ENCODE results near the gene ASB5.

The ASB5 gene

DNA sequence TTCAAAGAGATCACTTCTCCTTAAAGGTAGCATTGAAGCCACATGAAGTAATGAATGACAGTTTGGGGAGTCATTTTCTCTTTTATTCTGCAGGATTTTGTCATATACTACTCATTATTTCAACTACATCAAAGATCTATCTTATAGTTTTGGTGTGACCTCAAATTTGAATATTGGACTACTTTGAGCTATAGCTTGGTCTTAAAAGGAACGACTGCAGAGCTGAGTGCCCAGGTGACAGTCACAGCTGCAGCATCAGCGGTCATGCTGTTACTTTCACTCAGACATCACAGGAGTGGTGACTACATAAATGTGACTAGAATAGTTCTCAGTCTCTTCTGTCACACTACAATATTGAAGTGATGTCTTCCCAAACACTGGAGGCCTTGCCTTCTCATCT lies 40.0 kb upstream of the ASB5 start:
- TF ChIP-seq, protein P1, sequence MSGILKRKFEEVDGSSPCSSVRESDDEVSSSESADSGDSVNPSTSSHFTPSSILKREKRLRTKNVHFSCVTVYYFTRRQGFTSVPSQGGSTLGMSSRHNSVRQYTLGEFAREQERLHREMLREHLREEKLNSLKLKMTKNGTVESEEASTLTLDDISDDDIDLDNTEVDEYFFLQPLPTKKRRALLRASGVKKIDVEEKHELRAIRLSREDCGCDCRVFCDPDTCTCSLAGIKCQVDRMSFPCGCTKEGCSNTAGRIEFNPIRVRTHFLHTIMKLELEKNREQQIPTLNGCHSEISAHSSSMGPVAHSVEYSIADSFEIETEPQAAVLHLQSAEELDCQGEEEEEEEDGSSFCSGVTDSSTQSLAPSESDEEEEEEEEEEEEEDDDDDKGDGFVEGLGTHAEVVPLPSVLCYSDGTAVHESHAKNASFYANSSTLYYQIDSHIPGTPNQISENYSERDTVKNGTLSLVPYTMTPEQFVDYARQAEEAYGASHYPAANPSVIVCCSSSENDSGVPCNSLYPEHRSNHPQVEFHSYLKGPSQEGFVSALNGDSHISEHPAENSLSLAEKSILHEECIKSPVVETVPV (CRISPR knock-in tag; IDR thresholded peaks at IDR 0.05): no peak
- no peak for TF ChIP-seq OSR1 (CRISPR knock-in tag; IDR thresholded peaks at IDR 0.05)
- no peak for TF ChIP-seq GLIS3 (CRISPR knock-in tag; IDR thresholded peaks at IDR 0.05)
- TF ChIP-seq ZFP3 (CRISPR knock-in tag; IDR thresholded peaks at IDR 0.05): no peak
- TF ChIP-seq ZNF8 (CRISPR knock-in tag; IDR thresholded peaks at IDR 0.05): no peak
- no peak for TF ChIP-seq SNAI2 (CRISPR knock-in tag; IDR thresholded peaks at IDR 0.05)
- no peak for TF ChIP-seq TCF4 (CRISPR knock-in tag; IDR thresholded peaks at IDR 0.05; ENCODE audit: borderline replicate concordance)
- TF ChIP-seq ZNF70 (CRISPR knock-in tag; IDR thresholded peaks at IDR 0.05): no peak
- no peak for TF ChIP-seq ZC3H10 (CRISPR knock-in tag; IDR thresholded peaks at IDR 0.05)
- TF ChIP-seq, protein P2, sequence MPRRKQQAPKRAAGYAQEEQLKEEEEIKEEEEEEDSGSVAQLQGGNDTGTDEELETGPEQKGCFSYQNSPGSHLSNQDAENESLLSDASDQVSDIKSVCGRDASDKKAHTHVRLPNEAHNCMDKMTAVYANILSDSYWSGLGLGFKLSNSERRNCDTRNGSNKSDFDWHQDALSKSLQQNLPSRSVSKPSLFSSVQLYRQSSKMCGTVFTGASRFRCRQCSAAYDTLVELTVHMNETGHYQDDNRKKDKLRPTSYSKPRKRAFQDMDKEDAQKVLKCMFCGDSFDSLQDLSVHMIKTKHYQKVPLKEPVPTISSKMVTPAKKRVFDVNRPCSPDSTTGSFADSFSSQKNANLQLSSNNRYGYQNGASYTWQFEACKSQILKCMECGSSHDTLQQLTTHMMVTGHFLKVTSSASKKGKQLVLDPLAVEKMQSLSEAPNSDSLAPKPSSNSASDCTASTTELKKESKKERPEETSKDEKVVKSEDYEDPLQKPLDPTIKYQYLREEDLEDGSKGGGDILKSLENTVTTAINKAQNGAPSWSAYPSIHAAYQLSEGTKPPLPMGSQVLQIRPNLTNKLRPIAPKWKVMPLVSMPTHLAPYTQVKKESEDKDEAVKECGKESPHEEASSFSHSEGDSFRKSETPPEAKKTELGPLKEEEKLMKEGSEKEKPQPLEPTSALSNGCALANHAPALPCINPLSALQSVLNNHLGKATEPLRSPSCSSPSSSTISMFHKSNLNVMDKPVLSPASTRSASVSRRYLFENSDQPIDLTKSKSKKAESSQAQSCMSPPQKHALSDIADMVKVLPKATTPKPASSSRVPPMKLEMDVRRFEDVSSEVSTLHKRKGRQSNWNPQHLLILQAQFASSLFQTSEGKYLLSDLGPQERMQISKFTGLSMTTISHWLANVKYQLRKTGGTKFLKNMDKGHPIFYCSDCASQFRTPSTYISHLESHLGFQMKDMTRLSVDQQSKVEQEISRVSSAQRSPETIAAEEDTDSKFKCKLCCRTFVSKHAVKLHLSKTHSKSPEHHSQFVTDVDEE (CRISPR knock-in tag; IDR thresholded peaks at IDR 0.05): no peak
- TF ChIP-seq ESRRG (CRISPR knock-in tag; IDR thresholded peaks at IDR 0.05): no peak
- TF ChIP-seq BACH2 (CRISPR knock-in tag; IDR thresholded peaks at IDR 0.05; ENCODE audit: borderline replicate concordance): no peak
- TF ChIP-seq, protein P3, sequence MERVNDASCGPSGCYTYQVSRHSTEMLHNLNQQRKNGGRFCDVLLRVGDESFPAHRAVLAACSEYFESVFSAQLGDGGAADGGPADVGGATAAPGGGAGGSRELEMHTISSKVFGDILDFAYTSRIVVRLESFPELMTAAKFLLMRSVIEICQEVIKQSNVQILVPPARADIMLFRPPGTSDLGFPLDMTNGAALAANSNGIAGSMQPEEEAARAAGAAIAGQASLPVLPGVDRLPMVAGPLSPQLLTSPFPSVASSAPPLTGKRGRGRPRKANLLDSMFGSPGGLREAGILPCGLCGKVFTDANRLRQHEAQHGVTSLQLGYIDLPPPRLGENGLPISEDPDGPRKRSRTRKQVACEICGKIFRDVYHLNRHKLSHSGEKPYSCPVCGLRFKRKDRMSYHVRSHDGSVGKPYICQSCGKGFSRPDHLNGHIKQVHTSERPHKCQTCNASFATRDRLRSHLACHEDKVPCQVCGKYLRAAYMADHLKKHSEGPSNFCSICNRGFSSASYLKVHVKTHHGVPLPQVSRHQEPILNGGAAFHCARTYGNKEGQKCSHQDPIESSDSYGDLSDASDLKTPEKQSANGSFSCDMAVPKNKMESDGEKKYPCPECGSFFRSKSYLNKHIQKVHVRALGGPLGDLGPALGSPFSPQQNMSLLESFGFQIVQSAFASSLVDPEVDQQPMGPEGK (CRISPR knock-in tag; IDR thresholded peaks at IDR 0.05; ENCODE audit: borderline replicate concordance): no peak
- no peak for ATAC-seq

DNA sequence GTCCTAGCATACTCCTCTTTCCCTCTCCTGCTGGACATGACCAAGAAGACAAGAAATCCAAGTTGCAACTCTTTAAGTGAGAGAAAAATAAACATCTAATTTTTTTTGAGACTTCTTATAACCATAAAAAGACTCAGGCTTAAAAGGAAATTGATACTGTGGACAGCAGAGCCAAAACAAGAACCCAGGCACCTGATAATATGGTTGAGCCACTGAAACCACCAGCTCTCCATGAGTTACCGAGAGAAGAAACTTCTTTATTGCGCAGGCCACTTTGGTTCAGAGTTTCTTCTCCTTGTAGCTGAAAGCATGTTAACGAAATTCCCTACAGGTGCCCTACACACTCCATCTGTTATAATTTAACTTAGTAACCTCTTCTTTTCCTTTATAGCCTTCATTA lies 39.4 kb upstream of the ASB5 start:
- ATAC-seq: no peak
- TF ChIP-seq, protein P2 (CRISPR knock-in tag; IDR thresholded peaks at IDR 0.05): no peak
- TF ChIP-seq, protein P4, sequence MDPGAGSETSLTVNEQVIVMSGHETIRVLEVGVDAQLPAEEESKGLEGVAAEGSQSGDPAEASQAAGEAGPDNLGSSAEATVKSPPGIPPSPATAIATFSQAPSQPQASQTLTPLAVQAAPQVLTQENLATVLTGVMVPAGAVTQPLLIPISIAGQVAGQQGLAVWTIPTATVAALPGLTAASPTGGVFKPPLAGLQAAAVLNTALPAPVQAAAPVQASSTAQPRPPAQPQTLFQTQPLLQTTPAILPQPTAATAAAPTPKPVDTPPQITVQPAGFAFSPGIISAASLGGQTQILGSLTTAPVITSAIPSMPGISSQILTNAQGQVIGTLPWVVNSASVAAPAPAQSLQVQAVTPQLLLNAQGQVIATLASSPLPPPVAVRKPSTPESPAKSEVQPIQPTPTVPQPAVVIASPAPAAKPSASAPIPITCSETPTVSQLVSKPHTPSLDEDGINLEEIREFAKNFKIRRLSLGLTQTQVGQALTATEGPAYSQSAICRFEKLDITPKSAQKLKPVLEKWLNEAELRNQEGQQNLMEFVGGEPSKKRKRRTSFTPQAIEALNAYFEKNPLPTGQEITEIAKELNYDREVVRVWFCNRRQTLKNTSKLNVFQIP (CRISPR knock-in tag; IDR thresholded peaks at IDR 0.05; ENCODE audit: borderline replicate concordance, low read depth): no peak
- TF ChIP-seq, protein P5, sequence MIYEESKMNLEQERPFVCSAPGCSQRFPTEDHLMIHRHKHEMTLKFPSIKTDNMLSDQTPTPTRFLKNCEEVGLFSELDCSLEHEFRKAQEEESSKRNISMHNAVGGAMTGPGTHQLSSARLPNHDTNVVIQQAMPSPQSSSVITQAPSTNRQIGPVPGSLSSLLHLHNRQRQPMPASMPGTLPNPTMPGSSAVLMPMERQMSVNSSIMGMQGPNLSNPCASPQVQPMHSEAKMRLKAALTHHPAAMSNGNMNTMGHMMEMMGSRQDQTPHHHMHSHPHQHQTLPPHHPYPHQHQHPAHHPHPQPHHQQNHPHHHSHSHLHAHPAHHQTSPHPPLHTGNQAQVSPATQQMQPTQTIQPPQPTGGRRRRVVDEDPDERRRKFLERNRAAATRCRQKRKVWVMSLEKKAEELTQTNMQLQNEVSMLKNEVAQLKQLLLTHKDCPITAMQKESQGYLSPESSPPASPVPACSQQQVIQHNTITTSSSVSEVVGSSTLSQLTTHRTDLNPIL (CRISPR knock-in tag; IDR thresholded peaks at IDR 0.05; ENCODE audit: low read depth): no peak
- TF ChIP-seq PPARA (CRISPR knock-in tag; IDR thresholded peaks at IDR 0.05; ENCODE audit: borderline replicate concordance) (no peak), ZFP30 (CRISPR knock-in tag; IDR thresholded peaks at IDR 0.05) (no peak), ARNTL (CRISPR knock-in tag; IDR thresholded peaks at IDR 0.05; ENCODE audit: borderline replicate concordance, low read depth) (no peak), ZFP3 (CRISPR knock-in tag; IDR thresholded peaks at IDR 0.05) (no peak), ZNF565 (CRISPR knock-in tag; conservative IDR thresholded peaks at IDR 0.05; ENCODE audit: low read depth) (no peak), OSR1 (CRISPR knock-in tag; IDR thresholded peaks at IDR 0.05) (no peak), CSDC2 (CRISPR knock-in tag; IDR thresholded peaks at IDR 0.05) (no peak), ISL1 (CRISPR knock-in tag; IDR thresholded peaks at IDR 0.05) (no peak)
